SK-N-SH (cell line): ENCODE data around the gene CIAO2B. TPM values are rescaled to one million over a fixed set of nuclear protein-coding genes. Genes with fewer than 3 reads are reported as not detected.
"Not testable (repeated sequence)": the region's sequence is repeated elsewhere in the genome, so short reads cannot be mapped to it uniquely, and the experiment has no call there.

Source experiments
- CTCF ChIA-PET: fragments of 300-600, 350-600 bp; formaldehyde crosslinking; extraction: SDS; loops from one replicate; lab custom pipeline; 2021; lab: Yijun Ruan, JAX
- POLR2A ChIA-PET: fragments of 350-600 bp; sonication (Branson Sonifier 250); formaldehyde crosslinking; extraction: SDS; loops from one replicate; lab custom pipeline; 2020; ENCODE audit warnings: antibody characterized with exemption, inconsistent platforms; lab: Yijun Ruan, JAX
- DNase-seq: peaks from one replicate; pipeline ENCODE4 v3.0.0; 2012
- H2AFZ ChIP-seq: fragments of 200-600 bp; sonication (generic); 2 replicates; pipeline ENCODE4 v1.8.1; 2016; ENCODE audit warnings: antibody characterized with exemption, mild to moderate bottlenecking, low read depth
- H3F3A ChIP-seq: fragments of 200-600 bp; sonication (generic); replicated peaks from 2 replicates; pipeline ENCODE3; 2016; ENCODE audit warnings: antibody characterized with exemption, mild to moderate bottlenecking; ENCODE audit not compliant: insufficient read depth
- H3K27ac ChIP-seq, 2 experiments: fragments of 200-500 bp in 1 of 2; fragments of 200-600 bp in 1 of 2; sonication (Bioruptor generic) in 1 of 2; sonication (generic), shearing (Covaris generic) in 1 of 2; 2 replicates each; pipeline versions ENCODE4 v1.5.1 to v1.6.1; 2014 to 2016; ENCODE audit warnings: low read depth in 2 of 2, inconsistent platforms in 1 of 2, low read length in 1 of 2, mild to moderate bottlenecking in 1 of 2, mixed read lengths in 1 of 2
- H3K27me3 ChIP-seq: fragments of 200-600 bp; sonication (generic), shearing (Covaris generic); 2 replicates; pipeline ENCODE4 v1.6.1; 2016; ENCODE audit warnings: mixed run types; ENCODE audit not compliant: insufficient read depth
- H3K36me3 ChIP-seq, 2 experiments: fragments of 200-500 bp in 1 of 2; fragments of 200-600 bp in 1 of 2; sonication (Bioruptor generic) in 1 of 2; sonication (generic) in 1 of 2; replicated peaks in 1 of 2; 2 replicates each; pipeline versions ENCODE3 to v1.5.1; 2014 to 2016; ENCODE audit warnings: low read length in 1 of 2, mild to moderate bottlenecking in 1 of 2; ENCODE audit not compliant: insufficient read depth in 2 of 2, control insufficient read depth in 1 of 2
- H3K4me1 ChIP-seq, 2 experiments: fragments of 200-500 bp in 1 of 2; fragments of 200-600 bp in 1 of 2; sonication (Bioruptor generic) in 1 of 2; sonication (generic), shearing (Covaris generic) in 1 of 2; 2 replicates each; pipeline versions ENCODE4 v1.5.1 to v1.6.1; 2014 to 2016; ENCODE audit warnings: low read depth in 1 of 2, low read length in 1 of 2, mixed run types in 1 of 2; ENCODE audit not compliant: insufficient read depth in 2 of 2, control insufficient read depth in 1 of 2
- H3K4me2 ChIP-seq: fragments of 200-600 bp; sonication (generic), shearing (Covaris generic); 2 replicates; pipeline ENCODE4 v1.6.1; 2017; ENCODE audit warnings: mixed run types
- H3K4me3 ChIP-seq, 2 experiments: fragments of 200-500 bp in 1 of 2; fragments of 200-600 bp in 1 of 2; sonication (Bioruptor generic) in 1 of 2; sonication (generic), shearing (Covaris generic) in 1 of 2; 2 replicates each; pipeline versions ENCODE4 v1.5.1 to v1.8.1; 2014 to 2016; ENCODE audit warnings: low read depth in 2 of 2, inconsistent platforms in 1 of 2, low read length in 1 of 2, mild to moderate bottlenecking in 1 of 2, mixed read lengths in 1 of 2, moderate library complexity in 1 of 2
- H3K79me2 ChIP-seq: fragments of 200-600 bp; sonication (generic); 2 replicates; pipeline ENCODE4 v1.8.1; 2017; ENCODE audit warnings: mild to moderate bottlenecking; ENCODE audit not compliant: insufficient read depth
- H3K9ac ChIP-seq: fragments of 200-600 bp; sonication (generic); 2 replicates; pipeline ENCODE4 v1.6.1; 2017; ENCODE audit warnings: mixed run types
- H3K9me2 ChIP-seq: fragments of 200-600 bp; sonication (generic); 2 replicates; pipeline ENCODE4 v1.6.1; 2017; ENCODE audit warnings: mixed run types
- H3K9me3 ChIP-seq: fragments of 200-600 bp; sonication (generic); 2 replicates; pipeline ENCODE4 v1.6.1; 2017; ENCODE audit warnings: mixed run types, mild to moderate bottlenecking, moderate library complexity
- H4K20me1 ChIP-seq: fragments of 200-600 bp; sonication (generic); 2 replicates; pipeline ENCODE4 v1.6.1; 2017; ENCODE audit warnings: mild to moderate bottlenecking, mixed run types; ENCODE audit not compliant: insufficient read depth
- CHD2 ChIP-seq: fragments of 150-350 bp; IDR thresholded peaks from 2 replicates; pipeline ENCODE4 v1.6.1; 2018; ENCODE audit warnings: low read length; ENCODE audit not compliant: partially characterized antibody
- EP300 ChIP-seq, 2 experiments: IDR thresholded peaks; 2 replicates each; pipeline versions ENCODE4 v1.4.0 to v1.6.1; 2012; ENCODE audit warnings: borderline replicate concordance in 1 of 2, low read depth in 1 of 2, low read length in 1 of 2
- GABPA ChIP-seq: IDR thresholded peaks from 2 replicates; pipeline ENCODE4 v1.4.0; 2012; ENCODE audit warnings: low read depth, mild to moderate bottlenecking
- NFIC ChIP-seq: IDR thresholded peaks from 2 replicates; pipeline ENCODE4 v1.4.0; 2012; ENCODE audit warnings: borderline replicate concordance
- NRF1 ChIP-seq: IDR thresholded peaks from 2 replicates; pipeline ENCODE4 v1.6.1; 2012; ENCODE audit warnings: low read depth, mild to moderate bottlenecking, low read length
- RFX5 ChIP-seq: IDR thresholded peaks from 2 replicates; pipeline ENCODE4 v1.6.1; 2012; ENCODE audit warnings: mild to moderate bottlenecking, improper control_type of control experiment, low read length
- RXRA ChIP-seq: IDR thresholded peaks from 2 replicates; pipeline ENCODE4 v1.4.0; 2012; ENCODE audit warnings: low read depth, mild to moderate bottlenecking, borderline replicate concordance
- WGBS: methylation state at CpG from one replicate; pipeline ENCODE4 v1.1.6; 2017; ENCODE audit warnings: low lambda C conversion rate; 5-methylcytosine and 5-hydroxymethylcytosine counted together
- polyA plus RNA-seq, 3 experiments: library from polyadenylated mRNA; depleted of rRNA; stranded (reverse); fragments of >200 nt; gene quantifications; 2 replicates each; pipeline ENCODE4 v1.2.3, GENCODE V29; 2012
- TF ChIP-seq, protein P1 (sequence below): IDR thresholded peaks from 2 replicates; pipeline ENCODE4 v1.4.0; 2012; ENCODE audit warnings: low read depth

Gene CIAO2B
- polyA plus RNA-seq, 1 of the 3 experiments (the other 2 are of a cell fraction), result 665 TPM

DNA sequence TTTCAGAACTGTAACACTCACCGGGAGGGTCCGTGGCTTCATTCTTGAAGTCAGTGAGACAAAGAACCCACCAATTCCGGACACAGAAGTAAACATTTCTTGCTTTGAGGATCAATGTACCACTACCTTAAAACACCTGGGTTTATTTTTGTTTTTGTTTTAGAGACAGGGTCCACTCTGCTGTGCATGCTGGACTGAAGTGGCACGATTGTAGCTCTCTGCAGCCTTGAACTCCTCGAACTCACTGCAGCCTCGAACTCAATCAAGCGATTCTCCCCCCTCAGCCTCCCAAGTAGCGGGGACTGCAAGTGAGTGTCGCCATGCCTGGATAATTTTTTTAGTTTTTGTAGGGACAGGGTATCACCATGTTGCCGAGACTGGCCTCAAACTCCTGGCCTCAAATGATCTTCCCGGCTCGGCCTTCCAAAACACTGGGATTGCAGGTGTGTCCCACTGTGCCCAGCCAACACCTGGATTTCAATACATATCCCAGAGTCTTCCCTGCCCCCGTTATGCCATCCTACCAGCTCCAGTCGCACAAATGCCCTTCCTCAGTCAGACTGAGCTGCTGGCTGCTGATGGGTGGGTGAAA, 41.2 kb upstream of the CIAO2B start:
- Histone ChIP-seq H3K79me2 (no peaks in the 10 kb centered on the region), H3K4me3 (no peak overlapping the region), H2AFZ (no peak overlapping the region), H3K4me1 (no peaks in the 10 kb centered on the region; a peak in 1 of 4 replicates), H3K36me3 (no peaks in the 10 kb centered on the region), H3K4me2 (no peak overlapping the region), H3K27me3 (no peaks in the 10 kb centered on the region), H3K27ac (no peak overlapping the region), H3K9ac (no peak overlapping the region), H3K9me3 (no peaks in the 10 kb centered on the region), H3K9me2 (no peaks in the 10 kb centered on the region), H3F3A (no peaks in the 10 kb centered on the region), H4K20me1 (no peaks in the 10 kb centered on the region)
- ChIA-PET CTCF (interaction anchor here (0.8 to 6.9 kb wide), 8 partner anchors 10 to 188 kb away, joined by 3 to 103 read pairs (median 5); partner anchors contain the start of genes B3GNT9 and CES3), POLR2A (no interaction called here)
- WGBS, result 78% methylated on average over 14 of the region's 14 CpGs
- TF ChIP-seq NFIC, result no peak
- no peak for TF ChIP-seq RFX5
- no peak for TF ChIP-seq RXRA
- no peak for TF ChIP-seq CHD2
- TF ChIP-seq NRF1, result no peak
- TF ChIP-seq, protein P1, sequence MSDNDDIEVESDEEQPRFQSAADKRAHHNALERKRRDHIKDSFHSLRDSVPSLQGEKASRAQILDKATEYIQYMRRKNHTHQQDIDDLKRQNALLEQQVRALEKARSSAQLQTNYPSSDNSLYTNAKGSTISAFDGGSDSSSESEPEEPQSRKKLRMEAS, result no peak
- no peak for TF ChIP-seq EP300 (IDR thresholded peaks at IDR 0.05; ENCODE audit: borderline replicate concordance in 1 of 2, low read depth in 1 of 2, low read length in 1 of 2)
- no peak for TF ChIP-seq GABPA
- DNase-seq, result no peak

DNA sequence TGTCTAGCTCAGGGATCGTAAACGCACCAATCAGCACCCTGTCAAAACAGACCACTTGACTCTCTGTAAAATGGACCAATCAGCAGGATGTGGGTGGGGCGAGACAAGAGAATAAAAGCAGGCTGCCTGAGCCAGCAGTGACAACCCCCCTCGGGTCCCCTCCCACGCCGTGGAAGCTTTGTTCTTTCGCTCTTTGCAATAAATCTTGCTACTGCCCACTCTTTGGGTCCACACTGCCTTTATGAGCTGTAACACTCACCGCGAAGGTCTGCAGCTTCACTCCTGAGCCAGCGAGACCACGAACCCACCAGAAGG, 40.7 kb upstream of the CIAO2B start:
- H3K4me3 ChIP-seq, POLR2A ChIA-PET, H3K36me3 ChIP-seq, DNase-seq, H3F3A ChIP-seq, H3K9me2 ChIP-seq, H2AFZ ChIP-seq, H3K4me2 ChIP-seq, H3K9ac ChIP-seq, H3K27ac ChIP-seq, H3K4me1 ChIP-seq, H3K9me3 ChIP-seq, H3K79me2 ChIP-seq, H4K20me1 ChIP-seq, H3K27me3 ChIP-seq: not testable (repeated sequence)
- CTCF ChIA-PET, result interaction anchor here (1.1 to 6.9 kb wide), 5 partner anchors 9 to 188 kb away, joined by 3 to 103 read pairs (median 11); partner anchors contain the start of genes B3GNT9 and CES3
- WGBS, result 80% methylated on average over 11 of the region's 11 CpGs

GRCh38 chr16:66974156-66974931, 40.1 kb upstream of the CIAO2B start:
- H4K20me1 ChIP-seq, H3K36me3 ChIP-seq, DNase-seq, H3K4me3 ChIP-seq, H2AFZ ChIP-seq, H3K9me3 ChIP-seq, H3K4me2 ChIP-seq, H3K79me2 ChIP-seq, H3F3A ChIP-seq, H3K9me2 ChIP-seq, POLR2A ChIA-PET, H3K27me3 ChIP-seq, H3K9ac ChIP-seq, H3K4me1 ChIP-seq, H3K27ac ChIP-seq: not testable (repeated sequence)
- CTCF ChIA-PET, result interaction anchor here (0.9 to 6.9 kb wide), 9 partner anchors 9 to 442 kb away, joined by 3 to 103 read pairs (median 3); partner anchors contain the start of genes B3GNT9, CES3 and ZDHHC1
- WGBS, result 90% methylated on average over 15 of the region's 32 CpGs
